HepG2 (cell line): ENCODE results near the gene SLC9A9. TPM values are rescaled to one million over a fixed set of nuclear protein-coding genes. Genes with fewer than 3 reads are reported as not detected.
A peak's percentile ranks its signal among the peaks of the same experiment; 100 is the strongest.

Experiments used
- ATAC-seq: fragments of 200-7000 bp; cut with Tn5 transposase; 3 replicates; pipeline ENCODE4 v1.9.1; 2020; ENCODE audit warnings: mild to moderate bottlenecking, moderate library complexity
- BruUV-seq: library from RNA; stranded (reverse); fragments of 400-500 nt; replicated peaks from 2 replicates; lab custom pipeline; 2021; lab: Mats Ljungman, UMichigan
- CTCF ChIA-PET: fragments of 300-600 bp; formaldehyde crosslinking; extraction: SDS; loops from one replicate; lab custom pipeline; 2021; ENCODE audit warnings: low total read pairs, inconsistent platforms, low intra/inter-chr PET ratio; lab: Yijun Ruan, JAX
- POLR2A ChIA-PET: fragments of 350-600 bp; sonication (Branson Sonifier 250); formaldehyde crosslinking; loops from one replicate; lab custom pipeline; 2020; ENCODE audit warnings: antibody characterized with exemption, inconsistent platforms; lab: Yijun Ruan, JAX
- DNase-seq: peaks from one replicate; pipeline ENCODE4 v3.0.0-alpha.2; 2015; ENCODE audit warnings: low spot score
- FAIRE-seq: peaks from 3 replicates; lab custom pipeline; 2011; peaks lifted over from hg19 to GRCh38; lab: Jason Lieb, UNC
- H2AFZ ChIP-seq: one replicate; pipeline ENCODE4 v1.6.1; 2011; ENCODE audit warnings: low read length, inconsistent platforms
- H3K27ac ChIP-seq: fragments of 300-600 bp; 3 replicates; pipeline ENCODE4 v1.8.0; 2011; ENCODE audit warnings: mixed run types, mild to moderate bottlenecking, mixed read lengths, low read length, inconsistent platforms; ENCODE audit not compliant: insufficient read depth; ENCODE audit errors: extremely low read length
- H3K27me3 ChIP-seq, 2 experiments: fragments of 200-600 bp in 1 of 2; 2 replicates in 1 of 2; 3 replicates in 1 of 2; pipeline versions ENCODE4 v1.6.0 to v1.8.0; 2011; ENCODE audit warnings: low read length in 2 of 2, mild to moderate bottlenecking in 2 of 2, moderate library complexity in 2 of 2, inconsistent platforms in 1 of 2; ENCODE audit not compliant: insufficient read depth in 2 of 2, control insufficient read depth in 1 of 2
- H3K36me3 ChIP-seq, 2 experiments: fragments of 200-600 bp in 1 of 2; replicated peaks in 1 of 2; 2 replicates in 1 of 2; 3 replicates in 1 of 2; pipeline versions ENCODE4 v1.5.1 to v1.8.0; 2011; ENCODE audit warnings: low read length in 2 of 2, inconsistent platforms in 1 of 2; ENCODE audit not compliant: insufficient read depth in 2 of 2, control insufficient read depth in 1 of 2
- H3K4me1 ChIP-seq: 2 replicates; pipeline ENCODE4 v1.5.1; 2012; ENCODE audit warnings: low read length, inconsistent platforms; ENCODE audit not compliant: insufficient read depth
- H3K4me2 ChIP-seq: 2 replicates; pipeline ENCODE4 v1.6.0; 2011; ENCODE audit warnings: low read depth, low read length, inconsistent platforms
- H3K4me3 ChIP-seq, 3 experiments: fragments of 200-600 bp in 1 of 3; sonication (generic), shearing (Covaris generic) in 1 of 3; replicated peaks in 1 of 3; 2 replicates each; pipeline ENCODE4 v1.5.1; 2011 to 2016; ENCODE audit warnings: low read length in 3 of 3, inconsistent platforms in 2 of 3, low read depth in 2 of 3, mild to moderate bottlenecking in 2 of 3, control low read depth in 1 of 3, mixed read lengths in 1 of 3; ENCODE audit not compliant: insufficient read depth in 1 of 3
- H3K79me2 ChIP-seq: one replicate; pipeline ENCODE4 v1.6.1; 2011; ENCODE audit warnings: low read length, inconsistent platforms; ENCODE audit not compliant: insufficient read depth
- H3K9ac ChIP-seq: 2 replicates; pipeline ENCODE4 v1.6.0; 2011; ENCODE audit warnings: mild to moderate bottlenecking, low read depth, low read length, inconsistent platforms; ENCODE audit not compliant: insufficient read depth
- H3K9me3 ChIP-seq: 2 replicates; pipeline ENCODE4 v1.5.1; 2012; ENCODE audit warnings: mild to moderate bottlenecking, low read length
- H4K20me1 ChIP-seq: 2 replicates; pipeline ENCODE4 v1.6.0; 2011; ENCODE audit warnings: inconsistent platforms, mild to moderate bottlenecking, low read length, moderate library complexity; ENCODE audit not compliant: insufficient read depth
- ADNP ChIP-seq: sonication (generic); formaldehyde crosslinking; IDR thresholded peaks from 2 replicates; pipeline ENCODE4 v1.4.0; 2020; ENCODE audit warnings: missing genetic modification reagents
- ASH2L ChIP-seq: fragments of 300-600, 200-600 bp; sonication (generic); IDR thresholded peaks from 2 replicates; pipeline ENCODE4 v1.7.0; 2017; ENCODE audit warnings: low read depth, mild to moderate bottlenecking, moderate library complexity, mixed read lengths, low read length; ENCODE audit not compliant: insufficient read length
- ATF7-NPFF ChIP-seq: sonication (generic); formaldehyde crosslinking; IDR thresholded peaks from 2 replicates; pipeline ENCODE4 v1.8.1; 2023; ENCODE audit warnings: mild to moderate bottlenecking, low read depth, missing genetic modification reagents, moderate library complexity
- CREM ChIP-seq, 2 experiments: sonication (generic) in 1 of 2; formaldehyde crosslinking in 1 of 2; IDR thresholded peaks; 2 replicates each; pipeline versions ENCODE4 v1.4.0 to v1.6.1; 2016 to 2020; ENCODE audit warnings: antibody characterized with exemption in 1 of 2, mild to moderate bottlenecking in 1 of 2, missing genetic modification reagents in 1 of 2
- HHEX ChIP-seq: IDR thresholded peaks from 2 replicates; pipeline ENCODE4 v1.6.1; 2016; ENCODE audit warnings: control low read depth
- KDM2A ChIP-seq: sonication (generic); formaldehyde crosslinking; IDR thresholded peaks from 2 replicates; pipeline ENCODE4 v1.4.0; 2020; ENCODE audit warnings: low read depth, missing genetic modification reagents, borderline replicate concordance
- LCORL ChIP-seq, 2 experiments: fragments of 450-650 bp in 1 of 2; sonication (generic) in 1 of 2; formaldehyde crosslinking in 1 of 2; IDR thresholded peaks; 2 replicates each; pipeline versions ENCODE4 v1.5.0 to v1.6.1; 2017 to 2020; ENCODE audit warnings: antibody characterized with exemption in 1 of 2, missing genetic modification reagents in 1 of 2
- MZF1 ChIP-seq: sonication (generic); formaldehyde crosslinking; IDR thresholded peaks from 2 replicates; pipeline ENCODE4 v1.8.1; 2023; ENCODE audit warnings: mild to moderate bottlenecking, missing genetic modification reagents, borderline replicate concordance
- NCOR1 ChIP-seq: fragments of 200-600 bp; sonication (generic); IDR thresholded peaks from 2 replicates; pipeline ENCODE4 v1.7.0; 2017; ENCODE audit warnings: antibody characterized with exemption, low read length, borderline replicate concordance
- RAD21 ChIP-seq: fragments of 450-650 bp; formaldehyde crosslinking; IDR thresholded peaks from 2 replicates; pipeline ENCODE4 v1.5.0; 2020; ENCODE audit warnings: mild to moderate bottlenecking
- TCF7 ChIP-seq: sonication (generic); IDR thresholded peaks from 2 replicates; pipeline ENCODE4 v1.6.1; 2016; ENCODE audit warnings: antibody characterized with exemption, low read depth
- TP53 ChIP-seq: sonication (generic); formaldehyde crosslinking; conservative IDR thresholded peaks from 2 replicates; pipeline ENCODE4 v1.4.0; 2020; ENCODE audit warnings: missing genetic modification reagents
- XRCC5 ChIP-seq: fragments of 200-400 bp; formaldehyde crosslinking; optimal IDR thresholded peaks from 2 replicates; pipeline ENCODE3; 2017; ENCODE audit warnings: mild to moderate bottlenecking, low read length
- ZC3H13 ChIP-seq: sonication (generic); formaldehyde crosslinking; IDR thresholded peaks from 2 replicates; pipeline ENCODE4 v1.8.1; 2023; ENCODE audit warnings: mild to moderate bottlenecking, missing genetic modification reagents, moderate library complexity
- ZNF3 ChIP-seq: IDR thresholded peaks from 2 replicates; pipeline ENCODE4 v1.7.0; 2017; ENCODE audit warnings: inconsistent platforms
- ZNF350 ChIP-seq: sonication (generic); formaldehyde crosslinking; IDR thresholded peaks from 2 replicates; pipeline ENCODE4 v1.4.0; 2020; ENCODE audit warnings: mild to moderate bottlenecking, low read depth, missing genetic modification reagents, borderline replicate concordance
- ZNF891 ChIP-seq: sonication (generic); formaldehyde crosslinking; IDR thresholded peaks from 2 replicates; pipeline ENCODE4 v1.5.0; 2020; ENCODE audit warnings: mild to moderate bottlenecking, missing genetic modification reagents
- WGBS: methylation state at CpG from one replicate; pipeline ENCODE4 v1.1.6; 2017; ENCODE audit warnings: low lambda C conversion rate; 5-methylcytosine and 5-hydroxymethylcytosine counted together
- in situ Hi-C: cut with HindIII; loops from 2 replicates; pipeline ENCODE4 v1.10.0; 2017; ENCODE audit warnings: low pct_unique_long_range_greater_than_20kb; ENCODE audit not compliant: extremely low pct_ligation_motif_present
- intact Hi-C: fragments of 100-400 bp; cut with micrococcal nuclease; formaldehyde crosslinking; loops from one replicate; pipeline ENCODE4 v1.10.0; 2022; ENCODE audit not compliant: unreplicated experiment
- polyA plus RNA-seq, 8 experiments: library from polyadenylated mRNA; depleted of rRNA in 3 of 8; stranded (reverse) in 7 of 8; unstranded in 1 of 8; fragments of >200 nt; fragmentation: Illumina TruSeq in 4 of 8; extraction: Trizol in 4 of 8; gene quantifications; 2 replicates each; pipeline versions ENCODE4 v1.2.1 to v1.2.3, GENCODE V29; 2011 to 2016; ENCODE audit warnings: low read depth in 4 of 8, missing spikeins in 1 of 8, mixed read lengths in 1 of 8; ENCODE audit not compliant: insufficient read depth in 1 of 8
- total RNA-seq, 5 experiments: library from RNA; depleted of rRNA; stranded (reverse); fragments of >200 nt; fragmentation: Illumina TruSeq; extraction: Trizol; gene quantifications; 2 replicates each; pipeline ENCODE4 v1.2.3, GENCODE V29; 2016; ENCODE audit warnings: low read depth in 1 of 5
- TF ChIP-seq, protein P1 (sequence below): IDR thresholded peaks from 2 replicates; pipeline ENCODE4 v1.4.0; 2020; ENCODE audit warnings: mild to moderate bottlenecking, missing genetic modification reagents
- TF ChIP-seq, protein P2 (sequence below): sonication (generic); formaldehyde crosslinking; IDR thresholded peaks from 2 replicates; pipeline ENCODE4 v1.4.0; 2020; ENCODE audit warnings: missing genetic modification reagents

SLC9A9 gene
- total and polyA plus RNA-seq, 2 of the 13 experiments (the other 11 are each of a cell fraction or from before 2014, with no cell fraction given), result not detected

DNA sequence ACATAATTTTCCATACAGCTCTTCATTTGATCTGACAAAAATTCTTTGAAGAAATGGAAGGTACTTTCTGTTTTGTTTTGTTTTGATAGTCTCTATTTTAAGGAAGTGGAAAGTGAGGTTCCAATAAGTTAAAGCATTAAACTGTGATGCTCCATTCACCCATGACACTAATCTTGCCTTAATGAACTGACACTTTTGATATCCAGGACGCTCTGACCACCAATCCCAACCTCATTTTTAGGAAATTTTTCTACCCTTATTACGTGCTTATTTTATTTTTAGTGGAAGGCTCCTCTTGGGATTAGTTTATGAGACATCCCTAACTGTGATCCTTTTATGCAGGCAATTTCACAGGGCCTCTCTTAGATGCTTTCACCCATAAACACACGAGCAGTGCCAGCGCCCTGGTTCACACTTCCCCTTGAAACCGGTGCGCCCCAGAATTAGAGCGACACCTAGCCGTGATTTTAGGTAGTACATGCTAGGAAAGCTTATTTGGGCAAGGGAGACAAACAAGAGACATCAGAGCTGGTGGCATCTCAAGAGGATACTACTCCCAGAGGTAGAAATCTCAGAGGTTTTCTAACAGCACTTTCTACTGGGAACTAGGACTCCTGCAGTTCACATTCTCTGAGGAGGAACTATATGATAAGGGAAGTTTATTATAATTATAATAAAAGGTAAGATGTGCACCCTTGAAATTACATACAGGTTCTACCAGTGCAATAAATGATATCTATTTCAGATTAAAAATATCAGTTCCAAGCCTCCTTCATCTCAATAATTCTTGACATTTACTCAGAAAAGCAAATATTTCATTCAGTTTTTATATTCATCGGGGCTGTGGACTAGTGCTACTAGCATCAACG, 173.9 kb downstream of the SLC9A9 start:
- no TSS peak for BruUV-seq
- Histone ChIP-seq H3K79me2 (no peaks in the 10 kb centered on the region), H3K36me3 (no peaks in the 10 kb centered on the region), H3K4me1 (no peaks in the 10 kb centered on the region), H2AFZ (no peak overlapping the region), H3K27me3 (no peaks in the 10 kb centered on the region), H3K4me2 (no peak overlapping the region), H4K20me1 (no peaks in the 10 kb centered on the region), H3K9ac (no peak overlapping the region), H3K4me3 (no peak overlapping the region), H3K9me3 (no peaks in the 10 kb centered on the region), H3K27ac (no peak overlapping the region)
- DNase-seq (peak; percentile 41), FAIRE-seq (peak; percentile 56), ATAC-seq (peak; percentile 91)
- 8% methylated on average over 10 of the region's 10 CpGs for WGBS
- in situ Hi-C loops (no loop called here), intact Hi-C loops (no loop called here)
- ChIA-PET CTCF (no interaction called here), POLR2A (no interaction called here)
- no peak for TF ChIP-seq HHEX (CRISPR knock-in tag)
- TF ChIP-seq TCF7, result no peak
- no peak for TF ChIP-seq ZNF3 (CRISPR knock-in tag)
- TF ChIP-seq LCORL (IDR thresholded peaks at IDR 0.05), result no peak
- no peak for TF ChIP-seq LCORL (CRISPR knock-in tag; IDR thresholded peaks at IDR 0.05)
- no peak for TF ChIP-seq ZC3H13 (CRISPR knock-in tag)
- TF ChIP-seq, protein P1, sequence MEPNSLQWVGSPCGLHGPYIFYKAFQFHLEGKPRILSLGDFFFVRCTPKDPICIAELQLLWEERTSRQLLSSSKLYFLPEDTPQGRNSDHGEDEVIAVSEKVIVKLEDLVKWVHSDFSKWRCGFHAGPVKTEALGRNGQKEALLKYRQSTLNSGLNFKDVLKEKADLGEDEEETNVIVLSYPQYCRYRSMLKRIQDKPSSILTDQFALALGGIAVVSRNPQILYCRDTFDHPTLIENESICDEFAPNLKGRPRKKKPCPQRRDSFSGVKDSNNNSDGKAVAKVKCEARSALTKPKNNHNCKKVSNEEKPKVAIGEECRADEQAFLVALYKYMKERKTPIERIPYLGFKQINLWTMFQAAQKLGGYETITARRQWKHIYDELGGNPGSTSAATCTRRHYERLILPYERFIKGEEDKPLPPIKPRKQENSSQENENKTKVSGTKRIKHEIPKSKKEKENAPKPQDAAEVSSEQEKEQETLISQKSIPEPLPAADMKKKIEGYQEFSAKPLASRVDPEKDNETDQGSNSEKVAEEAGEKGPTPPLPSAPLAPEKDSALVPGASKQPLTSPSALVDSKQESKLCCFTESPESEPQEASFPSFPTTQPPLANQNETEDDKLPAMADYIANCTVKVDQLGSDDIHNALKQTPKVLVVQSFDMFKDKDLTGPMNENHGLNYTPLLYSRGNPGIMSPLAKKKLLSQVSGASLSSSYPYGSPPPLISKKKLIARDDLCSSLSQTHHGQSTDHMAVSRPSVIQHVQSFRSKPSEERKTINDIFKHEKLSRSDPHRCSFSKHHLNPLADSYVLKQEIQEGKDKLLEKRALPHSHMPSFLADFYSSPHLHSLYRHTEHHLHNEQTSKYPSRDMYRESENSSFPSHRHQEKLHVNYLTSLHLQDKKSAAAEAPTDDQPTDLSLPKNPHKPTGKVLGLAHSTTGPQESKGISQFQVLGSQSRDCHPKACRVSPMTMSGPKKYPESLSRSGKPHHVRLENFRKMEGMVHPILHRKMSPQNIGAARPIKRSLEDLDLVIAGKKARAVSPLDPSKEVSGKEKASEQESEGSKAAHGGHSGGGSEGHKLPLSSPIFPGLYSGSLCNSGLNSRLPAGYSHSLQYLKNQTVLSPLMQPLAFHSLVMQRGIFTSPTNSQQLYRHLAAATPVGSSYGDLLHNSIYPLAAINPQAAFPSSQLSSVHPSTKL, result no peak
- TF ChIP-seq ADNP, result no peak
- TF ChIP-seq, protein P2, sequence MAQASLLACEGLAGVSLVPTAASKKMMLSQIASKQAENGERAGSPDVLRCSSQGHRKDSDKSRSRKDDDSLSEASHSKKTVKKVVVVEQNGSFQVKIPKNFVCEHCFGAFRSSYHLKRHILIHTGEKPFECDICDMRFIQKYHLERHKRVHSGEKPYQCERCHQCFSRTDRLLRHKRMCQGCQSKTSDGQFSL (CRISPR knock-in tag), result no peak
- no peak for TF ChIP-seq CREM (IDR thresholded peaks at IDR 0.05)
- no peak for TF ChIP-seq CREM (CRISPR knock-in tag; IDR thresholded peaks at IDR 0.05)
- TF ChIP-seq RAD21, result no peak
- no peak for TF ChIP-seq NCOR1
- TF ChIP-seq KDM2A (CRISPR knock-in tag), result no peak
- TF ChIP-seq ZNF891, result no peak
- TF ChIP-seq ZNF350 (CRISPR knock-in tag), result no peak
- no peak for TF ChIP-seq TP53 (CRISPR knock-in tag)
- TF ChIP-seq XRCC5, result peak; percentile 35
- TF ChIP-seq MZF1 (CRISPR knock-in tag), result no peak
- no peak for TF ChIP-seq ASH2L
- no peak for TF ChIP-seq ATF7-NPFF (CRISPR knock-in tag)
